Measurements from ENCODE around the gene ORC1. TPM values are rescaled to one million over a fixed set of nuclear protein-coding genes. Genes with fewer than 3 reads are reported as not detected.

ORC1 gene
- 17.8 to 22.3 TPM (median 19.8 TPM) in 5 replicates for total RNA-seq (2022; extraction: Qiagen RNA extraction; ENCODE audit: low read depth)

DNA sequence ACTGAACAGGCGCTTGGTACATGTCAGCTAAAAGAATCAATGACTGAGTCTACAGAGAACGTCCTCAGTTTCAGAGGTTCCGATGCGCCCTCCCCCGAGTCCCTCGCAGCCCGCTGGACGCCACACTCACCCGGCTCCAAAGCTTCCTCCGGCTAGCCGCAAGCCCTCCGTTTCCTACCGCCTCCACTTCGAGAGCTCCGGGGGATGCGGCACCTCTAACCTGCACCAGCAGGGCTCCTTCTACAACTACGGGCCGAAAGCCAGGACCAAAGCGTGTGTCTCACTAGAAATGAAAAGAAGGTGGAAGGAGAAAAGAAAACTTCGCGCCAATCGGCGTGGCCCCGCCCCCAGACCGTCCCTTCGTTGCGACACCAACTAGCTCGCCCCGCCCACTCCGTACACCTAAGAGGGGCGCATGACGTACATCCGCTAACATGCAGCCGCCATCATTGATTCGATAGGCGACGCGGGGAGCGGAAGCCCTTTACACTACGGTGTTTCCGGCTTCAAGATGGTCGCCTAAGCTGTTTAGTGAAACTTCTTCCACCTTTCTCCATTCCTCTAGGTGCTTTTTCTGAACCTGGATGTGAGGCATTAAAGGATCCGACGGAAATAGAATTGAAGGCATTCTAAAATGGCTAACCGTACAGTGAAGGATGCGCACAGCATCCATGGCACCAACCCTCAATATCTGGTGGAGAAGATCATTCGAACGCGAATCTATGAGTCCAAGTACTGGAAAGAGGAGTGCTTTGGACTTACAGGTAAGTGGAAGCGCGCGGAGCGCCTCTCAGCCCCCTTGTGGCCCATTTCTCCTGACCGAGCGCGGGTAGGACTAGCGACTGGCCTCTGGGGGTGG lies at the start of gene ORC1, which contains the start of gene PRPF38A:
Gene ORC1 (minus strand): TSS at position 308 of the 859 bp plus-strand sequence. CDS start 2,200 bp downstream, outside the sequence.
Gene PRPF38A (plus strand): TSS at position 487 of the 859 bp plus-strand sequence. CDS start 148 bp downstream, at position 635.

DNA sequence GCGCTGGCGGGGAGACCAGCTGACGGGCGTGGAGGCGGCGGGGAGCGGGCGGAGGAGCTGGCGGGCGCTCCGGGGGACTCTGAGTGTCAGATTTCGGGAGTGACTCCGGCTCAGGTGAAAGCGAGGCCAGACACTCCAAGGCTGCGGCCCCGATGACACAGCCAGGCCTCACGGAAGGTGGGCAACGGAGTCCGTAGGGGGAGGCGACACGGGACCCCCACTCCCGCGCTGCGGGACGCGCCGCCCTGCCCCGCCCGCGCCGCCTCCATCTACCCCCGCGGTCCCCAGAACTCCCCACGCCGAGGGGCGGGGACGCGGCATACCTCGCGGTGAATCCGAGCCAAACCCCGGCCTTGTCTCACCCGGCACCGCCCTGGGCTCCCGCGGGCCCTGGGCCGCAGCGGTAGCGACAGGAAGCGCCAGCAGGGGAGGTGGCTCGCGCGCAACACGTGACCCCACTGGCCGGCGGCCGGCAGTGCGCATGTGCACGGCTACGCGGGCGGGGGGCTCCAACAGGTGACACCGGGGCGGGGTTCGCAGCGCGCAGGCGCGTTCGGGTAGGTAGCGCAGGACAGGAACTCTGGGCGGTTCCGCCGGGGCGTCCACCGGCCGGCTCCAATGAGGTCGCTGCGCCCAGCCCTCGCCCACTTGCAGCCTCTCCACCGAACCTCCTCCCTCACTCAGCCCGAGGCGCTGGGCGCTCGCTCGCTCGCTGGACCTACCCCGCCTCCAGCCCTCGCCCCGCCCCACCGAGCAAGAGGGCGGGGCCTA lies 38.3 kb downstream of the ORC1 start, which contains the start of gene CC2D1B:
Gene CC2D1B (minus strand): TSS at position 460 of the 771 bp plus-strand sequence. CDS start 1,585 bp downstream, outside the sequence.

Other genes with a start within 250 kb of the ORC1 start
- gene CC2D1B, start 38.2 kb downstream of the ORC1 start, total RNA-seq (2022; extraction: Qiagen RNA extraction; ENCODE audit: low read depth) = 13.5 to 16.9 TPM (median 15.4 TPM) in 5 replicates
- 16.6 to 20.6 TPM (median 20.2 TPM) in 5 replicates for gene PRPF38A, start 179 bp upstream of the ORC1 start, total RNA-seq (2022; extraction: Qiagen RNA extraction; ENCODE audit: low read depth)
- 14.9 to 20.3 TPM (median 17.6 TPM) in 5 replicates for gene TUT4, start 148.7 kb upstream of the ORC1 start, total RNA-seq (2022; extraction: Qiagen RNA extraction; ENCODE audit: low read depth)
- 0.10 TPM in 1 of 5 replicates, not detected in the others for gene GPX7, start 197.9 kb upstream of the ORC1 start, total RNA-seq (2022; extraction: Qiagen RNA extraction; ENCODE audit: low read depth)
- not detected in 5 replicates for gene SHISAL2A, start 228.7 kb upstream of the ORC1 start, total RNA-seq (2022; extraction: Qiagen RNA extraction; ENCODE audit: low read depth)

Measured in A549 treated with RU486 at 1 μM for 4 hours (cell line).